AG04450 (cell line): ENCODE measurements around the gene RPS15. TPM values are rescaled to one million over a fixed set of nuclear protein-coding genes. Genes with fewer than 3 reads are reported as not detected.

Experiments used
- CTCF ChIA-PET: fragments of 300-600, 350-600 bp; formaldehyde crosslinking; extraction: SDS; loops from one replicate; lab custom pipeline; 2022; ENCODE audit warnings: antibody characterized with exemption, inconsistent platforms; lab: Charles Lee
- POLR2A ChIA-PET: fragments of 350-600 bp; formaldehyde crosslinking; extraction: SDS; loops from one replicate; lab custom pipeline; 2021; ENCODE audit warnings: antibody characterized with exemption, inconsistent platforms; lab: Yijun Ruan, JAX
- DNase-seq: peaks from one replicate; pipeline ENCODE4 v3.0.0-alpha.2; 2011; ENCODE audit warnings: low read depth, low spot score
- H3K27ac ChIP-seq: one replicate; pipeline ENCODE4 v1.5.1; 2012; ENCODE audit warnings: low read depth, low read length, control low read depth
- H3K27me3 ChIP-seq: one replicate; pipeline ENCODE4 v1.6.0; 2012; ENCODE audit warnings: low read length; ENCODE audit not compliant: control insufficient read depth, insufficient read depth
- H3K4me3 ChIP-seq: 2 replicates; pipeline ENCODE4 v1.5.1; 2011; ENCODE audit warnings: mild to moderate bottlenecking, low read depth, low read length, control low read depth
- H3K9me3 ChIP-seq: 2 replicates; pipeline ENCODE4 v1.5.1; 2012; ENCODE audit warnings: low read length; ENCODE audit not compliant: control insufficient read depth, insufficient read depth
- CTCF ChIP-seq: IDR thresholded peaks from 2 replicates; pipeline ENCODE4 v1.5.1; 2011; ENCODE audit warnings: low read depth, low read length, control low read depth, inconsistent platforms
- polyA plus RNA-seq: library from polyadenylated mRNA; depleted of rRNA; stranded (reverse); fragments of >200 nt; gene quantifications from 2 replicates; pipeline ENCODE4 v1.2.3, GENCODE V29; 2011

The RPS15 gene
- polyA plus RNA-seq, 1 experiment = 596 TPM

DNA sequence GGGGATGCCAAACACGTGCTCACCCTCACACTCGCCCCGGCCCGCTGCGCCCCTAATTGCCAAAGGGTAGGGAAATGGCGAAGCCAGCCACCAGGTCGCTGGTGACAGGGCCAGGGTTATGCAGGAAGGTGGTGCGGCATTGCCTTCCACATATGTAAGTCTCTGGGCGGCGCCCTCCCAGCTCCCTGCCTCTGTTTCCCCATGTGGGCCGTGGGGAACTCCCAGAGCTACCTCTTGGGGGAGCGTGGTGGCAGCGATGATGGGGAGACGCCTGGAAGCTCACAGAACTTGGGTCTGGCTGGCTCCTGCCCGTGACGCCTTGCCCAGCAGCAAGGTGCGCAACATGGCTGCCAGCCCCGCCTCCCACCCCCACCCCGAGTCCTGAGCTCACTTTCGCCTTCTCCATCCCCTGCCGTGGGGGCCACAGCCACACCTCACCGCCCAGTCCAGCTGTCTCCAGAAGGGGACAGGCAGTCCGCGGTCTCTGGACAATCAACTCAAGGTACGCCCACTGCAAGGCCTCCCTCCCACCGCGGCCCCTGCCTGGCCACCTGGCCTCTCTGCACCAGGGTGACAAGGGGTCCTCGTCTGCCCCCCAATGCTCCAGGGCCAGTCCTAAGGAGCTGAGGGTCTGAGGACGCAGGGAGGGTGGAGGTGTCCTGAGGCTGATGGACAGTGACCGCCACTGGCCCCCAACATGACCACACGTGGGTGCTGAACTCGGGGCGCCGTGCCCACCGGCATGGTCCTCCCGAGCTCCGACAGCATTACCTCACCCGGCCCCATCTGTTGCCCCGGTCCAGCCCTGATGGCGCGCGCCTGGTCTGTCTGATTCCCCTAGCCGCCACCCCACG lies 34.3 kb downstream of the RPS15 start:
- Histone ChIP-seq H3K27ac (no peak overlapping the region), H3K9me3 (no peaks in the 10 kb centered on the region; the same call in 1 of the 2 replicates), H3K4me3 (no peak overlapping the region), H3K27me3 (peaks cover 45% of the 10 kb centered on the region)
- no peak for DNase-seq
- TF ChIP-seq CTCF = no peak
- ChIA-PET POLR2A (interaction anchor here (0.6 kb wide), 1 partner anchor 28 kb away, joined by 3 read pairs; no protein-coding TSS in a partner anchor), CTCF (interaction anchor here (0.6 to 1.1 kb wide), 3 partner anchors 194 to 354 kb away, joined by 3 to 7 read pairs (median 4); no protein-coding TSS in a partner anchor)

DNA sequence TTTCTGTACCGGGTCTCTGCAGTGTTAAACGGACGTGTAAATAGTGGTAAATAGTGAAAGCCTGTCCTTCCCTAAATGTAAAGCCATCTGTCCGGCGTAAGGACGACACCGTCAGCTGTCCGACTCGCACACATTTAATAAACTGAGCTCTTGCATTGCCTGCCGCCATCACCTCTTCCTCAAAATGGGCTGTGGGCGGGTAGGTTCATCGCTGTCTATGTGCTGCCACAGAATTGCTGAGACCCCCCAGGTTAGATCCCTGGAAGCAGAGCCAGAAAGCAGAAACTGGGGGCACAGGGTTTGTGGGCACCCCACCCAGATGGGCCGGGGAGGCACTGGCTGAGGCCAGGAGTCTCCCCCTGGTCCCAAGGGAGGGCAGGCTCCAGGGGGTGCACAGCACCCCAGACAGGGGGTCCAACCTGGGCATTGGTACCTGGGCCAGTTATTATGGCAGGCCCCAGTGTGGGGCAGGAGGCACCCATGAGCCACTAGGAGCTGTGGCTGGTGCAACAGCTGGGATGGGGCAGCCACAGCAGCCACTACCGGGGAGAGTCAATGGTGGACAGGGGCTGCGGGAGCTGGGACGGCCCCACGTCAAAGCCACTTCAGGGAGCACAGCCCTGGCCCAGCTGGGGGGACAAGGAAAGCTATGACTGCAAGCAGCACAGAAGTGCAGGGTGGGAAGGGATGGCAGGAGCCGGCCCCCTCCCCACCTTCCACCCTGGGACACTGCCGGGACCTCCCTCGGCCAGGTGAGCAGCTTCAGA lies 35.1 kb downstream of the RPS15 start:
- Histone ChIP-seq H3K27ac (no peak overlapping the region), H3K27me3 (peaks cover 39% of the 10 kb centered on the region), H3K9me3 (no peaks in the 10 kb centered on the region; the same call in 1 of the 2 replicates), H3K4me3 (no peak overlapping the region)
- ChIA-PET POLR2A (no interaction called here), CTCF (no interaction called here)
- no peak for DNase-seq
- TF ChIP-seq CTCF = no peak

- CTCF ChIA-PET = no interaction called here
- no peak for DNase-seq
Observed at GRCh38 chr19:1474011-1474764, 36.0 kb downstream of the RPS15 start.

GRCh38 chr19:1474765-1475351 lies 36.7 kb downstream of the RPS15 start:
- Histone ChIP-seq H3K4me3 (no peak overlapping the region), H3K27ac (no peak overlapping the region), H3K27me3 (peaks cover 36% of the 10 kb centered on the region), H3K9me3 (no peaks in the 10 kb centered on the region; the same call in 1 of the 2 replicates)
- DNase-seq = no peak
- no peak for TF ChIP-seq CTCF
- ChIA-PET POLR2A (no interaction called here), CTCF (interaction anchor here (0.6 kb wide), 1 partner anchor 177 kb away, joined by 3 read pairs; no protein-coding TSS in a partner anchor)

More at GRCh38 chr19:1474011-1474764, 36.0 kb downstream of the RPS15 start:
- H3K27ac ChIP-seq = no peak overlapping the region
- POLR2A ChIA-PET = no interaction called here
- peaks cover 37% of the 10 kb centered on the region for H3K27me3 ChIP-seq
- no peak overlapping the region for H3K4me3 ChIP-seq
- no peak for TF ChIP-seq CTCF
- no peaks in the 10 kb centered on the region; the same call in 1 of the 2 replicates for H3K9me3 ChIP-seq
